T-helper 2 cell treated with Interferon-gamma antibody and Interleukin-4, amounts not matched to agents 5 μg/mL and 100 μg/mL, for 36 hours (primary cell): Measurements from ENCODE around the gene FAM110D.

Experiments used
- DNase-seq: peaks from one replicate; pipeline ENCODE4 v3.0.0; 2021; ENCODE audit warnings: low spot score
- H3K27ac Mint-ChIP-seq: one replicate; pipeline ENCODE4 v1.8.0; 2021; ENCODE audit warnings: mild to moderate bottlenecking, mixed read lengths
- H3K27me3 Mint-ChIP-seq: one replicate; pipeline ENCODE4 v1.8.0; 2021; ENCODE audit warnings: low read depth, mixed read lengths
- H3K36me3 Mint-ChIP-seq: one replicate; pipeline ENCODE4 v1.8.0; 2021; ENCODE audit warnings: low read depth, mixed read lengths
- H3K4me1 Mint-ChIP-seq: one replicate; pipeline ENCODE4 v1.8.0; 2021; ENCODE audit warnings: low read depth, mixed read lengths
- H3K4me3 Mint-ChIP-seq: one replicate; pipeline ENCODE4 v1.8.0; 2022; ENCODE audit warnings: mild to moderate bottlenecking, moderate library complexity, mixed read lengths
- H3K9me3 Mint-ChIP-seq: one replicate; pipeline ENCODE4 v1.8.0; 2021; ENCODE audit warnings: mixed read lengths

Gene FAM110D

DNA sequence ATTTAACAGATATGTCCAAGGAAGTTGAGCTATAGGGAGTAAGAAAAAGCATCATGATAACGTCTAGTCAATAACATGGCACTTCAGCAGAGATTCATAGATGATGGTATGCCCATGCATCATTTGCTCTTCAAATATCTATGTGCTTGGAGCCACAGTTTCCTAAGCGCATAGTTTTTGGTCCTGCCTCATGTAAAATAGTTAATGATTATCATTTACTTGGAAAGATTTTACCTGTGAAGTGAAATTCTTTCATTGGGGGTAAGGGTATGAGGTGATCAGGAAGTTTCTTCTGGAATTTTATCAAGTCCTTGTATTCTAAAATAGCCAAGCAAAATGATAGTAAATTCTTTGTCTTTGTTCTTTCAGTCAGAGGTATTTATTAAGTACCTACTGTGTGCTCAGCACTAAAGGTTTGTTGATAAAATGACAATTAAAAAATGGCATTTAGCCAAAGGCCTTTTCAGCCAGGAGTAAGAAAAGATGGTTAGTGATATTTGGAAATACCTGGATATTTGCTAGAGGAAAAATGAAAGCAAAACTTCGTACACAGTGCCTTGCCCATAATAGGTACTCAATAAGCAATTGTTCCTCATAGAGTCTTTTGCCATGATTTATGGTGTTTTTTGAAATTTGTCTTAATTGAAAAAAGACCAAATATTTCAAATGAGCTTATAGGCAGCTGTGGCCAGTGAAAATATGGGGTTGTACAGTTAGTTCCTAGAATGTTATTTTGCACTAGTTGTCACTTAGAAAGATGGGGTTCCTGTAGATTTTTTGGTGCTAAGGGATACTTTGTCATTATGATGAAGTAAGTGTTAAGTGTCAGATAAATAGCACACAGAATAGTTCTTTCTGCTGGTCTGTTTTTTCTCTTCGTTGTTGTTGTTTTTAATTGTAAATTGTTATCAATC lies 34.2 kb upstream of the FAM110D start:
- peaks cover 48% of the 10 kb centered on the region for H3K36me3 Mint-ChIP-seq
- peaks cover 65% of the 10 kb centered on the region for H3K4me1 Mint-ChIP-seq

DNA sequence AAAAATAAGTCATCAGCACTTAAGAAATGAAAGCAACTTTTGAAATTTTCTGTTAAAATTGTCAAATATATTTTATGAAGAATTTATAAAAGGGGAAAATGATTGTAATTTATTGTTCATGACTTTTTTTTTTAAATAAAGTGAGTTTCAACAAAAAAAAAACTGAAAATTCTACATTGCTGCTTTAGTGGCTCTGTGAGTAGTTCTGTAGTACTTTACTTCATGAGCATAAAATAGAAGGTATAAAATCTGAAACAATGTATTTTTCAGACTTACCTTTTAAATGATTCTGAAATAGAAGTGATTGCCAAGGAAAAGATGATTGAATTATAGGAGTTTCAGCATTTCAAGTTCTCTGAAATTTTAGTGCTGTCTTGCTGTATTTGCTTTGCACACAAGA lies 33.5 kb upstream of the FAM110D start:
- DNase-seq: no peak
- H3K27ac Mint-ChIP-seq: peak overlapping the region; percentile 98

More for the DNA sequence above, 34.2 kb upstream of the FAM110D start:
- peak overlapping the region; percentile 98 for H3K27ac Mint-ChIP-seq
- no peaks in the 10 kb centered on the region for H3K9me3 Mint-ChIP-seq
- H3K27me3 Mint-ChIP-seq: no peaks in the 10 kb centered on the region
- H3K4me3 Mint-ChIP-seq: peak overlapping the region; percentile 85
- DNase-seq: no peak

DNA sequence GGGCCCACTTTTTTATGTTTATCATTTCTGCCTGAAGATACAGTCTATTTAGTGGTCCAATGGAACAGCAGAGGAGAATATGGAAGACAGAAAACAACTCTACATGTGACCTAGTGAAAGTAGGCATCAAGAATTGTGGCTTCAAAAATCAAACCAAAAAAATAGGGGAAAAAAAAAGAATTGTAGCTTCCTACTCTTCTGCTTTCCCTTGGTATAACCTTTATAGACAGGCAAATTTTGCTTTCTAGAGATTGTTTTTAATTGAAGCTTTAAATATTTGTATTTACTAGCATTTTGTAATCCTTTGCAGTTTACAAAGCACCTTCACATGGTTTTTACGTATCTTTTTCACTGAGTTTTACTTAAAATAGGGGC lies 32.9 kb upstream of the FAM110D start:
- H3K4me3 Mint-ChIP-seq: peak overlapping the region; percentile 85
- peak overlapping the region; percentile 98 for H3K27ac Mint-ChIP-seq
- no peak for DNase-seq
- no peaks in the 10 kb centered on the region for H3K27me3 Mint-ChIP-seq
- H3K36me3 Mint-ChIP-seq: peaks cover 39% of the 10 kb centered on the region
- no peaks in the 10 kb centered on the region for H3K9me3 Mint-ChIP-seq
- peaks cover 58% of the 10 kb centered on the region for H3K4me1 Mint-ChIP-seq

More for the DNA sequence above, 33.5 kb upstream of the FAM110D start:
- H3K4me3 Mint-ChIP-seq: peak overlapping the region; percentile 85
- no peaks in the 10 kb centered on the region for H3K9me3 Mint-ChIP-seq
- peaks cover 59% of the 10 kb centered on the region for H3K4me1 Mint-ChIP-seq
- no peaks in the 10 kb centered on the region for H3K27me3 Mint-ChIP-seq
- H3K36me3 Mint-ChIP-seq: peaks cover 41% of the 10 kb centered on the region

DNA sequence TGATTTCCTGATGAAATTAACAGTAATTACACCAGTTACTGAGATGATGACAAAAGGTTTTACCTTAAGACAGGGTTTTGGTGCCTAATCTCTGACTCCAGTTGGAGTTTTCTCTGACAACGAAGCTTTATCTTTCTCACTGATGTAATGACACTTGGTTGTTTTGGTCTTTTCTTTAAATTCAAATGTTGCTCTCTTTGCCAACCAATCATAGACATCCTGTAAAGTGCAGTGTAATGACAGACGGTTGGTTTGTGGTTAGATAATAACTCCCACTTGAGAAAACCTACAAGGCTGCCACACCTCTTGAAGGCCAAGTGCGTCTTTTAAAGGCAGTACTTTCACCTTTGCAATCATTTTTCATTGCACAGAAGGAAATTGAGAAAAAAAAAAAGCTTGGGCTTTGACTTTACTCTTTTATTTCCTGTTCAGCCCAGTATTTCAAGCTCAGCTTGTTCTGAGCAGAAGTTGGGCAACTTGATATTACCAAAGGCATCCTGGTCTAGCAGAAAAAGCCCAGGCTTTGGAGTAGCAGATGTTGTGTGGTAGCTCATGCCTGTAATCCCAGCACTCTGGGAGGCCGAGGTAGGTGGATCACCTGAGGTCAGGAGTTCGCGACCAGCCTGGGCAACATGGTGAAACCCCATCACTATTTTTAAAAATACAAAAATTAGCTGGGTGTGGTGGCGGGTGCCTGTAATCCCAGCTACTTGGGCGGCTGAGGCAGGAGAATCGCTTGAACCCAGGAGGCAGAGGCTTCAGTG lies 32.4 kb upstream of the FAM110D start:
- Mint-ChIP-seq H3K27me3 (no peaks in the 10 kb centered on the region), H3K4me3 (peak overlapping the region; percentile 85), H3K4me1 (peaks cover 58% of the 10 kb centered on the region), H3K36me3 (peaks cover 39% of the 10 kb centered on the region), H3K9me3 (no peaks in the 10 kb centered on the region), H3K27ac (peak overlapping the region; percentile 98)
- DNase-seq: peak; percentile 68

DNA sequence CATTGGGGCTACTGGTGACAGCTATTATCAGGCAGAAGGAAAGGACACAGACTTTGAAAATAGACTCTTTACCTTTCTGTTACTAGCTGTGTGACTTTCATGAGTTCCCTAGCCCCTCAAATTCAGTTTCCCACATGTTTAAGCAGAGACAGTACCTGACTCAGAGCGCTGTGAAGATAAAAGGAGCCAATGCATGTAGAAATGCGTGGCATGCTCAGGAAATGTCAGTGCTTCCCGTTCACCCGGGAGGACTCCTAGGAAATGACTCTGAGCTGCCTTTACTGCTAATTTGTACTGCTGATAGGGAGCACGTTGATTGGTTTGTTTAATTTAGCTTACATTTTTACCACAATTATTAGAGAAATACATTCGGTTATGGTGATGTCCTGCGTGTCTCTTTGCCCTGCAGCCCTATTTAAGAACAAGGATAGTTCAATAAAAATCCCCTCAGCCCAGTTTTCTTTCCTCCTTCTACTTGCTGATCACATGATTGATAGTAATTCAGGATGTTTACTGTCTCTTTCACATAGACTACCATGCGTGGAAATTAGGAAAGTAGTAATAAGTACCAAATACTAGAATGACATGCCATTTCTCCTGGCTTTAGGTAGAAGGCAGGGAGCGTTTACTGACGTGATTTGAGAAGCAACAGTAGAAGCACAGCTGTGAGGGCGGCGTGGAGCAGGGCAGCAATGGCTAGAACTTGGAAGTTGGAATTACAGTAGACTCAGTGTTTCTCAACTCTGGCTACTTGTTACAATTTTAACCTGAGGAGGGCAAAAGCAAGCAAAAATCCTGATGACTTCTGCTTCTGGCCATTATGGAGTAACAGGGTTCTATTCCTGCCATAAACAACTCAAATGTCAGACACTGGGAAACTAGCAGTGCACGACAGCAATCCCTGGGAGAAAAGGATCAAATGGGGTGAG lies 31.4 kb upstream of the FAM110D start:
- Mint-ChIP-seq H3K9me3 (no peaks in the 10 kb centered on the region), H3K27me3 (no peaks in the 10 kb centered on the region), H3K4me1 (peaks cover 54% of the 10 kb centered on the region), H3K4me3 (peak overlapping the region; percentile 85), H3K27ac (peak overlapping the region; percentile 98), H3K36me3 (peaks cover 30% of the 10 kb centered on the region)
- DNase-seq: no peak

DNA sequence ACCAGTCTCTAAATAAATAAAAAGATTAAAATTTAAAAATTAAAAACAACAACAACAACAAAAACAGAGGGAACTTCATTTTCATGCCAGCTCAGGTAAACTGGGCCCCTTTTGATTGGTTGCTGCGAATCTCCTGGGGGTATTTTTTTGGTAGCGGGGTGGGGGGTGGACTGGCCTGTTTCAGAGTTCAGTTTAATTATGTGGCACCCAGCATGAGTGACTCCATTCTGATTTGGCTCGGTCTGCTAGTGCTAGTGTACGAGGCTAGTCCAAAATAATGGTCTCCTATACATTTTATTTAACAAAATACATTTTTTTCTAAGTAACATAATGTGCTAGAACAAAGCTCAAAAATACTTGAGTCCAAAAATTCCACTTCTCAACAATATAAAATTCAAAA lies 29.1 kb upstream of the FAM110D start:
- Mint-ChIP-seq H3K27ac (no peak overlapping the region), H3K4me3 (no peak overlapping the region), H3K27me3 (no peaks in the 10 kb centered on the region), H3K4me1 (peaks cover 36% of the 10 kb centered on the region), H3K9me3 (peaks cover 8% of the 10 kb centered on the region), H3K36me3 (peaks cover 15% of the 10 kb centered on the region)
- DNase-seq: no peak

DNA sequence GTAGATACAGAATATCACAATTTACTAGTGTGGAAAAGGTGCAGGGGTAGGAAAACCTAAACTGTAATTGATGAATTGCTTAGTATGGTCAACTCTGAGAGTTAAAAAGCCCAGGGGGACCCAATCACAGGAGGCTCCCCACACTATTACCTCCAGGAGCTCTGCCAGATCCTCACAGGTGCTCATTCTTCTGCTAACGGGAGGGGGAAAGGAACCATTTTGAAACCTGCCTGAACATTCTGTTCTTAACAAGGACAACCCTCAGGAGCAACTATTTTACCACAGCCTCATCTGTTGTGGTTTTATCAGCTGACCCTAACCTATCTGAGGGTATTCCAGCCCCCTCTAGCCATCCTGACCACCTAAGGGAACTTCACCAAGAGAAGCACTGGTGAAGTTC lies 28.2 kb upstream of the FAM110D start:
- H3K27ac Mint-ChIP-seq: no peak overlapping the region
- H3K27me3 Mint-ChIP-seq: no peaks in the 10 kb centered on the region
- peaks cover 30% of the 10 kb centered on the region for H3K4me1 Mint-ChIP-seq
- no peak overlapping the region for H3K4me3 Mint-ChIP-seq
- peaks cover 11% of the 10 kb centered on the region for H3K36me3 Mint-ChIP-seq
- H3K9me3 Mint-ChIP-seq: peaks cover 8% of the 10 kb centered on the region
- no peak for DNase-seq

DNA sequence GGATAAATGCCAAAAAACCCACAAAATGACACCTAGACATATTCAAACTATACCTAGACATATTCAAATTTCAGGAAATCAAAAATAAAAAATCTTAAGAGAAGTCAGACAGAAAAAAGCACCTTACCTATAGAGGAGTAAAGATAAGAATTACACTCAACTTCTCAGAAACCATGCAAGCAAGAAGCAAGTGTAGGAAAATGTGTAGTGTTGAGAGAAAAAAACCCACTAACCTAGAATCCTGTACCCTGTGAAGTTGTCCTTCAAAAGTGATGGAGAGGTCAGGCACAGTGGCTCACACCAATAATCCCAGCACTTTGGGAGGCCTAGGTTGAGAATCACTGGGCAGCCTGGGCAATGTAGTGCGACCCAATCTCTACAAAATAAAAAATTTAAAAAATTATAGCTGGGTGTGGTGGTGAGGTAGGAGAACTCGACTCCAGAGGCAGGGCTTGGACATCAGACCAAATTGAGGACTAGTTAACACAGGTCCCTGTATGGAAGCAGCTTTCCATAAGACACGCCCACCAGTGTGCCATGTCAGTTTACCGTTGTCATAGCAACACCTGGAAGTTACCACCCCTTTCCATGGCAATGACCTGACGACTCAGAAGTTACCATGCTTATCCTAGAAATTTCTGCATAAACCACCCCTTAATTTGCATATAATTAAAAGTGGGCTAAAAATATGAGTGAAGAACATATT lies 26.6 kb upstream of the FAM110D start:
- H3K27ac Mint-ChIP-seq: no peak overlapping the region
- DNase-seq: no peak

DNA sequence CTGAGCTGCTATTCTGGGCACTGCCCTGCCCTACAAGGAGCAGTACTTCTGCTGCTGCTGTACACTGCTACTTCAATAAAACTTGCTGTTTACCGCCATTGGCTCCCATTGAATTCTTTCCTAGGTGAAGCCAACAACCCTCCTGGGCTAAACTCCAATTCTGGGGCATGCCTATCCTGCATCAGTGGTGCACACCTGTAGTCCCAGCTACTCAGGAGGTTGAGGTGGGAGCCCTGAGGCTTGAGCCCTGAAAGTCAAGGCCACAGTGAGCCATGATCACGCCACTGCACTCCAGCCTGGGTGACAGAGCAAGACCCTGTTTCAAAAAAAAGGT lies 26.1 kb upstream of the FAM110D start:
- peaks cover 15% of the 10 kb centered on the region for H3K4me1 Mint-ChIP-seq
- H3K9me3 Mint-ChIP-seq: peaks cover 8% of the 10 kb centered on the region
- no peaks in the 10 kb centered on the region for H3K27me3 Mint-ChIP-seq

More for the DNA sequence above, 26.6 kb upstream of the FAM110D start:
- H3K4me3 Mint-ChIP-seq: no peak overlapping the region
- H3K36me3 Mint-ChIP-seq: peaks cover 7% of the 10 kb centered on the region
- H3K9me3 Mint-ChIP-seq: peaks cover 8% of the 10 kb centered on the region
- no peaks in the 10 kb centered on the region for H3K27me3 Mint-ChIP-seq
- H3K4me1 Mint-ChIP-seq: peaks cover 20% of the 10 kb centered on the region

DNA sequence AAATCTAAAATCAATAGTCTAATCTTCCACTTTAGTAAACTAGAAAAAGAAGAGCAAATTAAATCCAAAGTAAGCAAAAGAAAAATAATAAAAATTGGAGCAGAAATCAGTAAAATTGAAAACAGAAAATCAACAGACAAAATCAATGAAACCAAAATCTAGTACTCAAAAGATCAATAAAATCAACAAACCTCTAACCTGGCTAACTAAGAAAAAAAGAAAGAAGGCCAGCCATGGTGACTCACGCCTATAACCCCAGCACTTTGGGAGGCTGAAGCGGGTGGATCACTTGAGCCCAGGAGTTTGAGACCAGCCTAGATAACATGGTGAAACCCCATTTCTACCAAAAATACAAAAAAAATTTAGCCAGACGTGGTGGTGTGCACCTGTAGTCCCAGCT lies 24.4 kb upstream of the FAM110D start:
- Mint-ChIP-seq H3K4me3 (no peak overlapping the region), H3K9me3 (peaks cover 8% of the 10 kb centered on the region), H3K4me1 (peaks cover 14% of the 10 kb centered on the region), H3K27ac (no peak overlapping the region), H3K36me3 (no peaks in the 10 kb centered on the region), H3K27me3 (no peaks in the 10 kb centered on the region)
- no peak for DNase-seq

More for the DNA sequence above, 26.1 kb upstream of the FAM110D start:
- DNase-seq: no peak
- H3K4me3 Mint-ChIP-seq: no peak overlapping the region
- no peak overlapping the region for H3K27ac Mint-ChIP-seq
- H3K36me3 Mint-ChIP-seq: peaks cover 3% of the 10 kb centered on the region

DNA sequence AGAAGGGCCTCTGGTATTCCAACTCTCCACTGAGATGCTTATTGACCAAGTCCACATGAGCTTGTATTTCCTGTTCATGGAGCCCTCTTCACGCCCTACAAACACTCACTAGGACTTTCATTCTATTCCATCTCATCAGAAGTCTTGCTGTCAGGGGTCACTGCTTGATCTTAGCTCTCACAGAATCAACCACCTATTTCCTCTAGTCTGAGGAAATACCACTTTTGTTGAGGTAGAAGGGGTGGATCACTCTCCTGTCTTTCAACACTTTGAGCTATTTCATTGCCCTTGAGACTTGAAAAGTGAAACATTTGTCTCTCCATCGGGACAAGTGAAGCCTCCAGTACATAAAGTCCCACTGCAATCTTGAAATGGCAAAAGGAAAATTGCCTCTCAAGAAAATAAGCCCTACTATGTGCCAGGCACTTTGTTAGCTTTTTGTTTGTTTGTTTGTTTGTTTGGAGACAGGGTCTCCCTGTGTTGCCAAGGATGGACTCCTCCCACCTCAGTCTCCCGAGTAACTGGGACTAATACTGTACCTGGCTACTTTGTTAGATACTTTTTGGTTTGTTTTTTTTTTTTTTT lies 19.8 kb upstream of the FAM110D start:
- Mint-ChIP-seq H3K36me3 (no peaks in the 10 kb centered on the region), H3K4me3 (no peak overlapping the region), H3K27ac (peak overlapping the region; percentile 15), H3K4me1 (peaks cover 14% of the 10 kb centered on the region), H3K27me3 (peaks cover 7% of the 10 kb centered on the region), H3K9me3 (peaks cover 5% of the 10 kb centered on the region)
- DNase-seq: no peak

DNA sequence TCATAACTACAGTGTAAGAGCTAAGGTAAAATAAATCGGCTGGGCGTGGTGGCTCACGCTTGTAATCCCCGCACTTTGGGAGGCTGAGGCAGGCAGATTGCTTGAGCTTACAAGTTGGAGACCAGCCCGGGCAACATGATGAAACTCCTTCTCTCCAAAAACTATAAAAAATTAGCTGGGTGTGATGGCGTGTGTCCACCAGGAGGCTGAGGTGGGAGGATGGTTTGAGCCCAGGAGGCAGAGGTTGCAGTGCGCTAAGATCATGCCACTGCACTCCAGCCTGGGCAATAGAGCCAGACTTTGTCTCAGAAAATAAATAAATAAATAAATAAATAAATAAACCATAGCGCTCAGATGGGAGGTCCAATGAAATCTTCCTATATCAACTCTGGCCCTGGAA lies 16.7 kb upstream of the FAM110D start:
- H3K27ac Mint-ChIP-seq: no peak overlapping the region
- H3K4me3 Mint-ChIP-seq: no peak overlapping the region

More for the DNA sequence above, 16.7 kb upstream of the FAM110D start:
- H3K36me3 Mint-ChIP-seq: no peaks in the 10 kb centered on the region
- H3K27me3 Mint-ChIP-seq: peaks cover 7% of the 10 kb centered on the region
- H3K9me3 Mint-ChIP-seq: no peaks in the 10 kb centered on the region
- no peak for DNase-seq
- peaks cover 17% of the 10 kb centered on the region for H3K4me1 Mint-ChIP-seq
